ENCODE results near the gene UBE3D.

The UBE3D gene, protein sequence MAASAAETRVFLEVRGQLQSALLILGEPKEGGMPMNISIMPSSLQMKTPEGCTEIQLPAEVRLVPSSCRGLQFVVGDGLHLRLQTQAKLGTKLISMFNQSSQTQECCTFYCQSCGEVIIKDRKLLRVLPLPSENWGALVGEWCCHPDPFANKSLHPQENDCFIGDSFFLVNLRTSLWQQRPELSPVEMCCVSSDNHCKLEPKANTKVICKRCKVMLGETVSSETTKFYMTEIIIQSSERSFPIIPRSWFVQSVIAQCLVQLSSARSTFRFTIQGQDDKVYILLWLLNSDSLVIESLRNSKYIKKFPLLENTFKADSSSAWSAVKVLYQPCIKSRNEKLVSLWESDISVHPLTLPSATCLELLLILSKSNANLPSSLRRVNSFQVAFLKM

DNA sequence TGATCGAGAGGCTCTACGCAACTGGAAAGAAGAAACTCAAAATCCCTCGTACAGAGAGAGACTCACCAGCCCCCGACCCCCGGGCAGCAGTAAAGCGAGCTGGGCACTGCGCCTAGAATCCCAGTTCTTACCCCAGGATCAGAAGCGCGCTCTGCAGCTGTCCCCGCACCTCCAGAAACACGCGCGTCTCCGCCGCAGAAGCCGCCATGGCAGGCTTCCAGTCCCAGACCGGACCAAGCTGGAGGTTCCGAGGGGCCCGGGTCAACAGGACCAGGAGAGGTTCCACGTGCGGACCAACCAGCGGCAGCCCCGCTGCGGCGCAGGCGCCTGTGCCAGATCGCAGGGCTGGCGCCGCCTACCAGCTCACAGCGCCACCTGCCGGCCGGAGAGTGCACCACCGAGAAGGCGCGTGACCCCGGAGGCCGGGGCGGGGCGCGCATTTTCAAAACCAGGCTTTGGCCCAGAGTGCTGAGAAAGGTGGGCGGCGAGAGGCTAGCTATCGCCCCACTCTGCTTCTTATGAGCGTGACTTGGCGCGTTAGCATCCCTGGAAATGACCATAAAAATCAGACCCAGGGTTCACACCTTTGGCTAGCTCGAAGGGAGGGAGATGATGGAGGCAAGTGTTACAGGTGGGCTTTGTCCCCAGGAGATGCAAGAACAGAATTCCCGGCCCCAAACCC, at the start of gene UBE3D:
UBE3D (minus strand) TSS at position 331 of the 682 bp plus-strand sequence; CDS start at position 208, 123 bp downstream.
- H3K4me3 ChIP-seq (replicated peaks; ENCODE audit: low read depth, low read length): peak within 1 kb of the TSS; percentile 76
- peak; percentile 48 for DNase-seq (ENCODE audit: extremely low read depth, low read depth)
- TF ChIP-seq, protein P1, sequence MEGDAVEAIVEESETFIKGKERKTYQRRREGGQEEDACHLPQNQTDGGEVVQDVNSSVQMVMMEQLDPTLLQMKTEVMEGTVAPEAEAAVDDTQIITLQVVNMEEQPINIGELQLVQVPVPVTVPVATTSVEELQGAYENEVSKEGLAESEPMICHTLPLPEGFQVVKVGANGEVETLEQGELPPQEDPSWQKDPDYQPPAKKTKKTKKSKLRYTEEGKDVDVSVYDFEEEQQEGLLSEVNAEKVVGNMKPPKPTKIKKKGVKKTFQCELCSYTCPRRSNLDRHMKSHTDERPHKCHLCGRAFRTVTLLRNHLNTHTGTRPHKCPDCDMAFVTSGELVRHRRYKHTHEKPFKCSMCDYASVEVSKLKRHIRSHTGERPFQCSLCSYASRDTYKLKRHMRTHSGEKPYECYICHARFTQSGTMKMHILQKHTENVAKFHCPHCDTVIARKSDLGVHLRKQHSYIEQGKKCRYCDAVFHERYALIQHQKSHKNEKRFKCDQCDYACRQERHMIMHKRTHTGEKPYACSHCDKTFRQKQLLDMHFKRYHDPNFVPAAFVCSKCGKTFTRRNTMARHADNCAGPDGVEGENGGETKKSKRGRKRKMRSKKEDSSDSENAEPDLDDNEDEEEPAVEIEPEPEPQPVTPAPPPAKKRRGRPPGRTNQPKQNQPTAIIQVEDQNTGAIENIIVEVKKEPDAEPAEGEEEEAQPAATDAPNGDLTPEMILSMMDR (IDR thresholded peaks at IDR 0.05; ENCODE audit: low read depth, low read length, missing control alignments): peak; percentile 92

DNA sequence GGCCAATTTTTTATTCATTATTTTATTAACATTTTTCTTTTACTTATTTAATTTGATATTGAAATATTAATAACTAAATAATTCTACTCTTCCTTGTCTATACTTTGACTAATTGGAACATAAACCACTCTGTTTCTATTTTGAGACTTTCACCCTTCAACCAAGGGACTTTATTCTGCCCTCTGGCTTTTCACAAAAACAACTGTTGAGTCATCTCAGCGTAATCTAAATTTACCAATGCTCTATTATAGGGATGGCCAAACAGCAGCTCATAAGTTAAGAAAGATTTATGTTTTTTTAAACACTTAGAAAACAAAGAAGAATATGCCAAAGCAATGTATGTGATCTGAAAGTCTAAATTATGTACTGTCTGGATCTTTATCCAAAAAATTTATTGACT, 48.5 kb upstream of the UBE3D start:
- no peak overlapping the region for H3K4me3 ChIP-seq (replicated peaks; ENCODE audit: low read depth, low read length)
- no peak for DNase-seq (ENCODE audit: extremely low read depth, low read depth)
- TF ChIP-seq, protein P1 (IDR thresholded peaks at IDR 0.05; ENCODE audit: low read depth, low read length, missing control alignments): no peak

DNA sequence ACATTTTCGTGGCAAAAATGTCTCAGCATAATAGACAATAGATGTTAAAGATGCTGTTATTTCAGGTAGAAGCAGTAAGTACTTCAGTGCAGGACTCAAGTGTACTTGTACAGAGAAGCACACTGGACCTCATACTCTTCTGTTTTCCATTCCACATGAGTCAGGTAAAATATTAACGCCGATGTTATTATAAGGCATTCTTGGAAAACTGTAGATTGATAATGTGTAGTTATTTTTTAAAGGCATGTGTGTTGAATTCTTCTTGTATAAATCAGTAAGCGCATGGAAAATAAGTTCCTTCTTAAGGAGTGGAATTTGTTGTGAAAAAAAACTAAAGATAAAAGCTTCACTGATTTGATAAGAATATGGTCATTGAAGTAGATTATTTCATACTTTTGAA, 47.6 kb upstream of the UBE3D start:
- TF ChIP-seq, protein P1 (IDR thresholded peaks at IDR 0.05; ENCODE audit: low read depth, low read length, missing control alignments): no peak
- DNase-seq (ENCODE audit: extremely low read depth, low read depth): no peak
- H3K4me3 ChIP-seq (replicated peaks; ENCODE audit: low read depth, low read length): no peak overlapping the region

DNA sequence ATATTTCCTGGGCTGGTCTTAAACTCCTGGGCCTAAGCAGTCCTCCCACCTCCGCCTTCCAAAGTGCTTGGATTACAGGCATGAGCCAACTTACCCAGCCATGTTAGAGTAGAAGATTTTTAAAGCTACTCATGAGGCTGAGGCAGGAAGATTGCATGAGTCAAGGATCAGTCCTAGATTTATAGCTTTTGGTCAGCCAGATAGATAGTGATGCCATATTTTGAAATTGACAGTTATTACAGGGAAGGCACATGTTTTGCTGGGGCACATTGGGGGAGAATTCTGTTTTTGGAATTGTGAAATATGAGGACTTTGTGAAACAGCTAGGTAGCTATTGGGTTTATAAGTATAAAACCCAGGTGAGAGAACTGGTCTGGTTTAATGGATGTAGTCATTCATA, 42.7 kb upstream of the UBE3D start:
- no peak overlapping the region for H3K4me3 ChIP-seq (replicated peaks; ENCODE audit: low read depth, low read length)
- DNase-seq (ENCODE audit: extremely low read depth, low read depth): no peak
- TF ChIP-seq, protein P1 (IDR thresholded peaks at IDR 0.05; ENCODE audit: low read depth, low read length, missing control alignments): no peak

DNA sequence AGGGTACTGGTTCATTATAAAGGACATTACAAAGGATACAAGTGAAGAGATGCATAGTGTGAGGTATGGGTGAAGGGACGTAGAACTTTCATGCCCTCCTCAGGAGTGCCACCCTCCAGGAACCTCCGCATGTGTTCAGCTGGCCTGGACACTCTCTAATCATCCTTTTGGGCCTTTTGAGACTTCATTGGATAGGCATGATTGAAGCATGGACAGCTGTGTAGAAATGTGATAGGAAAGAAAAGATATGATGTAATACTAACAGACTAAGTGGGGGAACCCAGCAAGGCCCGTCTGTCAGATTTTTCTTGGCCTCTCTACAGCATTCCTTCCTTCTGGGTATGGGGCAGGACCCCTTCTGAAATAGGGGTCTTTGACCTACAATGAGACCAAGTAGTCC, 32.9 kb upstream of the UBE3D start:
- TF ChIP-seq, protein P1 (IDR thresholded peaks at IDR 0.05; ENCODE audit: low read depth, low read length, missing control alignments): no peak
- no peak overlapping the region for H3K4me3 ChIP-seq (replicated peaks; ENCODE audit: low read depth, low read length)
- no peak for DNase-seq (ENCODE audit: extremely low read depth, low read depth)

DNA sequence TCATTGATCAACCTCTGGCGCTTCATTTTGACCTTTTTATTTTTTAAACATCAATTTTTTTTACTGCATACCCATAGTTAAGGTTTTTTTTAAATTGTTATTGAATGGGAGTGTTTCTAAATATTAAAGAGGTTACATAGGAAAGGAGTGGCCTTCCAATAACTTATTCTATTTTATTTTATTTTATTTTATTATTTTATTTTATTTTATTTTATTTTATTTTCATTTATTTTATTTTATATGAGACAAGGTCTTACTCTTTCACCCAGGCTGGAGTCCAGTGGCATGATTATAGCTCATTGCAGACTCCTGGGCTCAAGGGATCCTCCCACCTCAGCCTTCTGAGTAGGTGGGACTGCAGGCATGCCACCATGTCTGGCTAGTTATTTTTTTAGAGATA, 32.0 kb upstream of the UBE3D start:
- no peak overlapping the region for H3K4me3 ChIP-seq (replicated peaks; ENCODE audit: low read depth, low read length)
- DNase-seq (ENCODE audit: extremely low read depth, low read depth): no peak
- TF ChIP-seq, protein P1 (IDR thresholded peaks at IDR 0.05; ENCODE audit: low read depth, low read length, missing control alignments): no peak
